Karpas-422 (cell line): Measurements from ENCODE around the gene MOXD1. TPM values are rescaled to one million over a fixed set of nuclear protein-coding genes. Genes with fewer than 3 reads are reported as not detected.
"Not testable (repeated sequence)": the region's sequence is repeated elsewhere in the genome, so short reads cannot be mapped to it uniquely, and the experiment has no call there.

Source experiments
- DNase-seq: peaks from one replicate; pipeline ENCODE4 v3.0.0-alpha.2; 2015
- H2AFZ ChIP-seq: fragments of 200-600 bp; sonication (generic); 2 replicates; pipeline ENCODE4 v1.6.1; 2014; ENCODE audit warnings: antibody characterized with exemption, low read length, mixed read lengths
- H3K27ac ChIP-seq: fragments of 200-600 bp; sonication (generic); 2 replicates; pipeline ENCODE4 v1.5.1; 2014; ENCODE audit warnings: mild to moderate bottlenecking, low read length, moderate library complexity
- H3K27me3 ChIP-seq: fragments of 200-600 bp; sonication (generic); 2 replicates; pipeline ENCODE4 v1.6.1; 2014; ENCODE audit warnings: low read length, mixed read lengths
- H3K36me3 ChIP-seq: fragments of 200-600 bp; sonication (generic); 2 replicates; pipeline ENCODE4 v1.6.1; 2014; ENCODE audit warnings: low read length, mixed read lengths; ENCODE audit not compliant: insufficient read depth
- H3K4me1 ChIP-seq: fragments of 200-600 bp; sonication (generic); 2 replicates; pipeline ENCODE4 v1.6.1; 2014; ENCODE audit warnings: mild to moderate bottlenecking, low read length, mixed read lengths
- H3K4me2 ChIP-seq: fragments of 200-600 bp; sonication (generic); 2 replicates; pipeline ENCODE4 v1.6.1; 2014; ENCODE audit warnings: low read length, low read depth, mild to moderate bottlenecking; ENCODE audit not compliant: poor library complexity, severe bottlenecking
- H3K4me3 ChIP-seq: fragments of 200-600 bp; sonication (generic); 2 replicates; pipeline ENCODE4 v1.5.1; 2014; ENCODE audit warnings: mild to moderate bottlenecking, antibody characterized with exemption, low read length, mixed read lengths
- H3K79me2 ChIP-seq: fragments of 200-600 bp; sonication (generic); 2 replicates; pipeline ENCODE4 v1.6.1; 2014; ENCODE audit warnings: mild to moderate bottlenecking, low read length, mixed read lengths
- H3K9ac ChIP-seq: fragments of 200-600 bp; sonication (generic); 2 replicates; pipeline ENCODE4 v1.6.0; 2014; ENCODE audit warnings: low read length
- H3K9me2 ChIP-seq: fragments of 200-600 bp; sonication (generic), shearing (Covaris generic); replicated peaks from 2 replicates; pipeline ENCODE4 v1.6.0; 2014; ENCODE audit warnings: mild to moderate bottlenecking, low read length, moderate library complexity; ENCODE audit not compliant: insufficient read depth
- H3K9me3 ChIP-seq: fragments of 300-700, 200-600 bp; sonication (generic); 2 replicates; pipeline ENCODE4 v1.6.1; 2014; ENCODE audit warnings: low read length, mixed read lengths
- H4K20me1 ChIP-seq: fragments of 200-600 bp; sonication (generic); 2 replicates; pipeline ENCODE4 v1.6.1; 2014; ENCODE audit warnings: mild to moderate bottlenecking, antibody characterized with exemption, low read length, low read depth; ENCODE audit not compliant: insufficient read depth
- total RNA-seq: library from RNA; depleted of rRNA; stranded (reverse); fragments of >200 nt; shearing (Covaris generic); gene quantifications from 2 replicates; pipeline ENCODE4 v1.2.3, GENCODE V29; 2014; ENCODE audit warnings: low replicate concordance

Gene MOXD1
- total RNA-seq, 1 experiment from 2014 or later = not detected

- no peak overlapping the region for H2AFZ ChIP-seq
Observed at GRCh38 chr6:132275066-132275970, 126.0 kb downstream of the MOXD1 start.

DNA sequence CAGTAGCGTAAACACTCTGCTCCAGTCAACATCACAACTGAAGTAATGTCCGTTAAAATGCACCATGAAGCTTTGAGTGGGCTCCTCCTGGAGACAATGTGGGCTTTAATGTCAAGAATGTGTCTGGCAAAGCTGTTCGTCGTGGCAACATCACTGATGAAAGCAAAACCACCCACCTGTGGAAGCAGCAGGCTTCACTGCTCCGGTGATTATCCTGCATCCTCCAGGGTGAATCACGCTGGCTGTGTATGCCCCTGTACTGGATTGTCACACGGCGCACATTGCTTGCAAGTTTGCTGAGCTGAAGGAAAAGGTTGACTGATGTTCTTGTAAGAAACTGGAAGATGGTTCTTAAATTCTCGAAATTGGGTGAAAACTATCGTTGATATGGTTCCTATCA is 128.5 kb downstream of the MOXD1 start:
- no peak for DNase-seq
- Histone ChIP-seq H3K4me2 (no peak overlapping the region), H3K9me3 (no peaks in the 10 kb centered on the region), H3K4me1 (peaks cover 35% of the 10 kb centered on the region), H4K20me1 (no peaks in the 10 kb centered on the region), H3K9me2 (no peaks in the 10 kb centered on the region), H2AFZ (no peak overlapping the region), H3K79me2 (no peaks in the 10 kb centered on the region), H3K4me3 (no peak overlapping the region), H3K27ac (no peak overlapping the region), H3K36me3 (no peaks in the 10 kb centered on the region), H3K27me3 (no peaks in the 10 kb centered on the region), H3K9ac (no peak overlapping the region)

More at GRCh38 chr6:132275066-132275970, 126.0 kb downstream of the MOXD1 start:
- Histone ChIP-seq H3K79me2 (no peaks in the 10 kb centered on the region), H3K9me3 (no peaks in the 10 kb centered on the region), H3K4me2 (no peak overlapping the region), H4K20me1 (no peaks in the 10 kb centered on the region), H3K27me3 (no peaks in the 10 kb centered on the region), H3K9ac (no peak overlapping the region), H3K4me1 (peaks cover 13% of the 10 kb centered on the region), H3K4me3 (no peak overlapping the region), H3K36me3 (no peaks in the 10 kb centered on the region), H3K9me2 (no peaks in the 10 kb centered on the region), H3K27ac (no peak overlapping the region)
- DNase-seq = no peak

GRCh38 chr6:132270726-132271402 is 130.4 kb downstream of the MOXD1 start:
- Histone ChIP-seq H3K9me3 (no peaks in the 10 kb centered on the region), H3K4me2 (no peak overlapping the region), H3K4me1 (peaks cover 46% of the 10 kb centered on the region), H3K9ac (no peak overlapping the region), H3K9me2 (no peaks in the 10 kb centered on the region), H4K20me1 (no peaks in the 10 kb centered on the region), H3K4me3 (no peak overlapping the region), H3K27ac (no peak overlapping the region), H3K27me3 (no peaks in the 10 kb centered on the region), H3K79me2 (no peaks in the 10 kb centered on the region), H3K36me3 (no peaks in the 10 kb centered on the region), H2AFZ (no peak overlapping the region)
- no peak for DNase-seq

DNA sequence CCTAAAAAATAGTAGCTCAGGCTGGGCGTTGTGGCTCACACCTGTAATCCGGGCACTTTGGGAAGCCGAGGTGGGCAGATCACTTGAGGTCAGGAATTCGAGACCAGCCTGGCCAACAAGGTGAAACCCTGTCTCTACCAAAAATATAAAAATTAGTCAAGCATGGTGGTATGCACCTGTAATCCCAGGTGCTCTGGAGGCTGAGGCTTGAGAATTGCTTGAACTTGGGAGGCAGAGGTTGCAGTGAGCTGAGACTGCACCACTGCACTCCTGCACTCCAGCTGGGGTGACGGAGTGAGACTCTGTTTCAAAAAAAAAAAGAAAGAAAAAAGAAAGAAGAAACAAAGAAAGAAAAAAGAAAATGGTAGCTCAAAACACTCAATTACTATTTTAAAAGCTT is 132.6 kb downstream of the MOXD1 start:
- H3K4me3 ChIP-seq = 0 out of 2 replicates have a peak overlapping the region, but pooled peaks have one; percentile 33

GRCh38 chr6:132268209-132268608 is 133.1 kb downstream of the MOXD1 start:
- H3K4me1 ChIP-seq = peaks cover 46% of the 10 kb centered on the region
- H3K9me2 ChIP-seq = no peaks in the 10 kb centered on the region
- H3K27ac ChIP-seq = peak overlapping the region; percentile 41; the same call in 1 of the 2 replicates
- no peaks in the 10 kb centered on the region for H3K79me2 ChIP-seq
- H3K36me3 ChIP-seq = no peaks in the 10 kb centered on the region
- DNase-seq = peak; percentile 46
- no peaks in the 10 kb centered on the region for H3K9me3 ChIP-seq
- 0 out of 2 replicates have a peak overlapping the region, but pooled peaks have one; percentile 33 for H3K4me3 ChIP-seq
- no peak overlapping the region for H3K9ac ChIP-seq
- H3K27me3 ChIP-seq = no peaks in the 10 kb centered on the region
- H2AFZ ChIP-seq = no peak overlapping the region
- H4K20me1 ChIP-seq = no peaks in the 10 kb centered on the region
- peak overlapping the region; percentile 49 for H3K4me2 ChIP-seq

More for the DNA sequence above, 132.6 kb downstream of the MOXD1 start:
- peak overlapping the region; percentile 49 for H3K4me2 ChIP-seq
- not testable (repeated sequence) for DNase-seq, H3K9ac ChIP-seq, H3K27ac ChIP-seq, H4K20me1 ChIP-seq, H3K36me3 ChIP-seq, H3K9me2 ChIP-seq, H3K27me3 ChIP-seq, H2AFZ ChIP-seq, H3K79me2 ChIP-seq, H3K9me3 ChIP-seq
- H3K4me1 ChIP-seq = peaks cover 46% of the 10 kb centered on the region

DNA sequence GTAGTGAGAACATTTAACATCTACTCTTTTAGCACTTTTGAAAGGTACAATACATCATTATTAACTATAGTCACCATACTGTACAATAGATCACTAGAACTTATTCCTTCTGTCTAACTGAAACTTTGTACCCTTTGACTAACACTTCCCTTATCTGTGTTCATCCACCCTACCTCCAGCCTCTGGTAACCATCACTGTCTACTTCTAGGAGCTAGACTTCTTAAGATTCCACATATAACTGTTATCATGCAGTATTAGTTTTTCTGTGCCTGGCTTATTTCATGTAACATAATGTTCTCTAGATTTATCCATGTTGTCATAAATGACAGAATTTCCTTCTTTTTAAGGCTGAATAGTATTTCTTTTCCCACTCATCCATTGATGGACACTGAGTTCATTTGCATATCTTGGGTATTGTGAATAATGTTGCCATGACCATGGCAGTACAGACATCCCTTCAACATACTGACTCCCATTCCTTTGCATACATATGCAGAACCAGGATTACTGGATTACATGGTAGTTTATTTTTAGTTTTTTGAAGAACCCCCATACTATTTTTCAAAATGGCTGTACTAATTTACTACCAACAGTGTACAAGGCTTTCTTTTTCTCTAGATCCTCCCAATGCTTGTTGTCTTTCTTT is 135.7 kb downstream of the MOXD1 start:
- H3K4me2 ChIP-seq = no peak overlapping the region
- no peaks in the 10 kb centered on the region for H4K20me1 ChIP-seq
- no peak overlapping the region for H2AFZ ChIP-seq
- H3K27ac ChIP-seq = no peak overlapping the region
- no peaks in the 10 kb centered on the region for H3K9me2 ChIP-seq
- no peak for DNase-seq
- H3K4me1 ChIP-seq = peaks cover 37% of the 10 kb centered on the region
- H3K9me3 ChIP-seq = no peaks in the 10 kb centered on the region
- H3K9ac ChIP-seq = no peak overlapping the region
- H3K79me2 ChIP-seq = no peaks in the 10 kb centered on the region
- H3K4me3 ChIP-seq = no peak overlapping the region
- H3K36me3 ChIP-seq = no peaks in the 10 kb centered on the region
- H3K27me3 ChIP-seq = no peaks in the 10 kb centered on the region

- no peak for DNase-seq
- H3K4me2 ChIP-seq = no peak overlapping the region
- no peaks in the 10 kb centered on the region for H4K20me1 ChIP-seq
- H3K27me3 ChIP-seq = no peaks in the 10 kb centered on the region
- no peak overlapping the region for H3K9ac ChIP-seq
- no peaks in the 10 kb centered on the region for H3K9me2 ChIP-seq
- H3K27ac ChIP-seq = no peak overlapping the region
- H2AFZ ChIP-seq = no peak overlapping the region
- H3K36me3 ChIP-seq = no peaks in the 10 kb centered on the region
- no peak overlapping the region for H3K4me3 ChIP-seq
- H3K9me3 ChIP-seq = no peaks in the 10 kb centered on the region
- H3K79me2 ChIP-seq = no peaks in the 10 kb centered on the region
- peaks cover 27% of the 10 kb centered on the region for H3K4me1 ChIP-seq
Observed at GRCh38 chr6:132264021-132264500, 137.2 kb downstream of the MOXD1 start.

DNA sequence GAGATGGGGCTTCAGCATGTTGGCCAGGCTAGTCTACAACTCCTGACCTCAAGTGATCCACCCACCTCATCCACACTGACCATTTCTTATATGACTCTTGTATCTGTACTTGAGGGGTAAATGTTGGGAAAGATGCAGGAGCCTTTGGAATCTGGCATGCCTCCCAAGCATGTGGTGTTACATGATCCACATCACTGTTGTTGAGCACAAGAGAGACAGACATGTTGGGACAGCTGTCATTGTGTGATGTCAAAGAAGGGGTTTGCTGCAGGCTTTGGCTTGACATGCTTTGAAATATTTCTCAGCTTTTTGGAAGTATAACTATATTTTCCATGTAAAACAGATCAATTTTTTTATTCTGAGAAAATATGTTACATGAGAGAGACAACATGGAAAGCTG is 139.9 kb downstream of the MOXD1 start:
- Histone ChIP-seq H3K9ac (no peak overlapping the region), H3K27me3 (no peaks in the 10 kb centered on the region), H4K20me1 (no peaks in the 10 kb centered on the region), H3K9me2 (no peaks in the 10 kb centered on the region), H3K4me1 (peaks cover under 1% of the 10 kb centered on the region; the same call in 1 of the 2 replicates), H3K36me3 (no peaks in the 10 kb centered on the region), H3K79me2 (no peaks in the 10 kb centered on the region), H2AFZ (no peak overlapping the region), H3K27ac (no peak overlapping the region), H3K4me2 (no peak overlapping the region), H3K4me3 (no peak overlapping the region), H3K9me3 (no peaks in the 10 kb centered on the region)
- no peak for DNase-seq
